Esophagus squamous epithelium (tissue), 5 donors: Measurements from ENCODE around the gene FOXN1. TPM values are rescaled to one million over a fixed set of nuclear protein-coding genes. Genes with fewer than 3 reads are reported as not detected.

ENCODE experiments used
- DNase-seq: peaks from one replicate; lab custom pipeline; 2025; lab: John Stamatoyannopoulos, UW
- H3K27ac ChIP-seq, 4 donors: fragments of 200-600 bp; sonication (generic); one replicate each; pipeline ENCODE4 v1.5.1; 2016 to 2019; ENCODE audit warnings: mild to moderate bottlenecking in 1 of 4
- H3K27me3 ChIP-seq, 4 donors: fragments of 200-600 bp; sonication (generic); 1 replicate in 3 of 4; 2 replicates in 1 of 4; pipeline versions ENCODE4 v1.5.1 to v1.6.0; 2017 to 2021; ENCODE audit warnings: antibody characterized with exemption in 1 of 4
- H3K36me3 ChIP-seq, 3 donors: fragments of 200-600 bp; sonication (generic); one replicate each; pipeline ENCODE4 v1.5.1; 2016 to 2019
- H3K4me1 ChIP-seq, 3 donors: fragments of 200-600 bp; sonication (generic); one replicate each; pipeline ENCODE4 v1.5.1; 2017 to 2019
- H3K4me3 ChIP-seq, 4 donors: fragments of 200-600 bp; sonication (generic); 1 replicate in 3 of 4; 2 replicates in 1 of 4; pipeline ENCODE4 v1.5.1; 2016 to 2019; ENCODE audit warnings: mild to moderate bottlenecking in 2 of 4, moderate library complexity in 1 of 4
- H3K9me3 ChIP-seq, 3 donors: fragments of 200-600 bp; sonication (generic); one replicate each; pipeline ENCODE4 v1.5.1; 2016 to 2019
- POLR2A ChIP-seq, 4 donors: fragments of 450-650 bp; IDR thresholded peaks; one replicate each; pipeline ENCODE4 v1.6.1; 2017; ENCODE audit warnings: antibody characterized with exemption in 4 of 4, mild to moderate bottlenecking in 4 of 4, moderate library complexity in 3 of 4
- WGBS, 2 donors: methylation state at CpG; one replicate each; pipeline ENCODE4 v1.1.5; 2018; 5-methylcytosine and 5-hydroxymethylcytosine counted together
- intact Hi-C: fragments of 100-400 bp; cut with DNase I; formaldehyde crosslinking; loops from one replicate; pipeline ENCODE4 v1.15.0; 2022
- total RNA-seq, 4 donors: library from RNA; depleted of rRNA; stranded (reverse); fragments of >200 nt; gene quantifications; one replicate each; pipeline ENCODE4 v1.1.0, GENCODE V29; 2016
- TF ChIP-seq, protein P1 (sequence below), 6 experiments: fragments of 450-650 bp in 4 of 6; fragments of 200-600 bp in 2 of 6; sonication (generic) in 2 of 6; IDR thresholded peaks; one replicate each; pipeline ENCODE4 v1.5.1; 2016 to 2019; ENCODE audit warnings: antibody characterized with exemption in 6 of 6, mild to moderate bottlenecking in 4 of 6, moderate library complexity in 4 of 6
- donor health status: DM: yes; HTN: yes; CAD: no.

FOXN1 gene
- total RNA-seq, 4 donors from 2014 or later, result 10.5 to 17.0 (median 14.8) TPM

DNA sequence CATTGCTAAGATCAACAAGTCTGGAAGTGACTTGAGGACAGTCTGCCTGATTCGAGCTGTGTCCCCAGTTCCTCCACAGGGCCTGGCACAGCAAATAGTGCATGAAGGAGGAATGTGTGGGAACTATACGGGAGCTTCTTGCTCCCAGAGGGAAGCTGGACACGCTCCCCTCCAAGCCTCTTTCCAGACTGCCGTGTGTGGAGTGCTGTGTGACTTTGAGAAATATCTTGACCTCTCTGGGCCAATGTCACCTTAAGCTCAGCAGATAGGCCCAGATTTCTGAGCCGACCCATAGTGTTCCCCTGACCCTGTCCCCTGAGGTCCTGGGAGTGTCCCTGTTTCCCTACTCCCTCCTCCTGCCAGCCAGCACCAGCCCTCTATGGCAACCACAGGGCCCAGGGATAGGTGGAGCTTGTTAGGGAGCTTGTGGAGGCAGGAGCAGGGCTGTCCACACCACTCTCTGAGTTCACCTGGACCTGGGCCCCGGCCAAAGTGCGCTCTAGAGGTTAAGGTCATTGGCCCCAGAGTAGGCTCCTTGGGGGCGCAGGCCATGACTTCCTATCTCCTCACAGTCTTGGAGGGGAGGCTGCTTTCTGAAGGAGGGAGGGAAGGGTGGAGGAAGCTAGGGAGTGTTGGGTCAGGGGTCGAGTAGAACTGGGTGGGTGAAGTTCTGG lies 6.3 kb upstream of the FOXN1 start:
- H3K27me3 ChIP-seq, result peaks cover 0 to 15% (median 0%) of the 10 kb centered on the region in 4 donors
- no peak overlapping the region for H3K27ac ChIP-seq
- no peak overlapping the region for H3K4me3 ChIP-seq
- H3K9me3 ChIP-seq, result no peaks in the 10 kb centered on the region
- no peaks in the 10 kb centered on the region for H3K36me3 ChIP-seq
- peaks cover 0 to 55% (median 12%) of the 10 kb centered on the region in 3 donors for H3K4me1 ChIP-seq
- TF ChIP-seq, protein P1, sequence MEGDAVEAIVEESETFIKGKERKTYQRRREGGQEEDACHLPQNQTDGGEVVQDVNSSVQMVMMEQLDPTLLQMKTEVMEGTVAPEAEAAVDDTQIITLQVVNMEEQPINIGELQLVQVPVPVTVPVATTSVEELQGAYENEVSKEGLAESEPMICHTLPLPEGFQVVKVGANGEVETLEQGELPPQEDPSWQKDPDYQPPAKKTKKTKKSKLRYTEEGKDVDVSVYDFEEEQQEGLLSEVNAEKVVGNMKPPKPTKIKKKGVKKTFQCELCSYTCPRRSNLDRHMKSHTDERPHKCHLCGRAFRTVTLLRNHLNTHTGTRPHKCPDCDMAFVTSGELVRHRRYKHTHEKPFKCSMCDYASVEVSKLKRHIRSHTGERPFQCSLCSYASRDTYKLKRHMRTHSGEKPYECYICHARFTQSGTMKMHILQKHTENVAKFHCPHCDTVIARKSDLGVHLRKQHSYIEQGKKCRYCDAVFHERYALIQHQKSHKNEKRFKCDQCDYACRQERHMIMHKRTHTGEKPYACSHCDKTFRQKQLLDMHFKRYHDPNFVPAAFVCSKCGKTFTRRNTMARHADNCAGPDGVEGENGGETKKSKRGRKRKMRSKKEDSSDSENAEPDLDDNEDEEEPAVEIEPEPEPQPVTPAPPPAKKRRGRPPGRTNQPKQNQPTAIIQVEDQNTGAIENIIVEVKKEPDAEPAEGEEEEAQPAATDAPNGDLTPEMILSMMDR (IDR thresholded peaks at IDR 0.05), result no peak
- no peak for TF ChIP-seq POLR2A (IDR thresholded peaks at IDR 0.05)
- intact Hi-C loops, result loop anchor here (10.0 kb wide), 1 partner anchor 115 kb away; the partner anchor contains the start of gene RSKR
- DNase-seq, result no peak
- WGBS, 2 donors, result 53 to 60% methylated on average over 3 of the region's 9 CpGs

DNA sequence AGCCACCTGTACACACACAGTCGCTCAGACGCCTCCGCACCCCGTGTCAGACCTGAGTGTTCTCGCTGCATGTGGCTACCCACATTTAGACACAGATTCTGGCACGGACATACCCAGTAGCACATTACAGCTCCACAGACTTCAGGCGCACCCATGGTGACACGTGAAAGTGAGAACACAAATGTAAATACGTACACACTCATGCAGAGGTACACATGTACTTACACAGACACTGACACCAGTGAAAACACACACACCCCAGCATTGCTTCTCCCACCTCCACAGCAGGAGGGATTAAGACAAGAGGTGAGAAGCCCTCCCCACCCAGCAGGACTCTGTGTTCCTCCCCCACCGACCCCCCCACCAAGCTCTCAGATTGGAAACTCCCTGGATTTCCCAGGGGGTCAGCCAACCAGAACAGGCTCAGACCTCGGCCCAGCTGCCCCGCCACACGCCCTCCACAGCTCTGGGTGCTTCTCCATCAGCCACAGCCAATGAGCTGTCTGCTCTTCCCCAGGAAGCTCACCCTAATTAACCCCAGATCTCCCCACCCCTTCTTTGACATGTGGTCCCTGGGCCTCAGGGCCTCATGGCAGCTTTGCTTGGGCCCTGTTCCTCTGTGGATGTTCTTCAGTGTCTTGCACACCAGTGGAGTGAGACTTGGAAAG lies 5.3 kb upstream of the FOXN1 start:
- intact Hi-C loops, result no loop called here
- Histone ChIP-seq H3K27ac (peak overlapping the region in 1 of 4 donors; percentile 9), H3K9me3 (no peaks in the 10 kb centered on the region), H3K4me1 (peaks cover 3 to 65% (median 18%) of the 10 kb centered on the region in 3 donors), H3K27me3 (peaks cover 0 to 10% (median 0%) of the 10 kb centered on the region in 4 donors), H3K36me3 (no peaks in the 10 kb centered on the region), H3K4me3 (no peak overlapping the region)
- TF ChIP-seq, protein P1 (IDR thresholded peaks at IDR 0.05), result no peak
- no peak for TF ChIP-seq POLR2A (IDR thresholded peaks at IDR 0.05)
- DNase-seq, result no peak
- 43 to 61% methylated on average over 7 to 8 of the region's 13 CpGs for WGBS, 2 donors

DNA sequence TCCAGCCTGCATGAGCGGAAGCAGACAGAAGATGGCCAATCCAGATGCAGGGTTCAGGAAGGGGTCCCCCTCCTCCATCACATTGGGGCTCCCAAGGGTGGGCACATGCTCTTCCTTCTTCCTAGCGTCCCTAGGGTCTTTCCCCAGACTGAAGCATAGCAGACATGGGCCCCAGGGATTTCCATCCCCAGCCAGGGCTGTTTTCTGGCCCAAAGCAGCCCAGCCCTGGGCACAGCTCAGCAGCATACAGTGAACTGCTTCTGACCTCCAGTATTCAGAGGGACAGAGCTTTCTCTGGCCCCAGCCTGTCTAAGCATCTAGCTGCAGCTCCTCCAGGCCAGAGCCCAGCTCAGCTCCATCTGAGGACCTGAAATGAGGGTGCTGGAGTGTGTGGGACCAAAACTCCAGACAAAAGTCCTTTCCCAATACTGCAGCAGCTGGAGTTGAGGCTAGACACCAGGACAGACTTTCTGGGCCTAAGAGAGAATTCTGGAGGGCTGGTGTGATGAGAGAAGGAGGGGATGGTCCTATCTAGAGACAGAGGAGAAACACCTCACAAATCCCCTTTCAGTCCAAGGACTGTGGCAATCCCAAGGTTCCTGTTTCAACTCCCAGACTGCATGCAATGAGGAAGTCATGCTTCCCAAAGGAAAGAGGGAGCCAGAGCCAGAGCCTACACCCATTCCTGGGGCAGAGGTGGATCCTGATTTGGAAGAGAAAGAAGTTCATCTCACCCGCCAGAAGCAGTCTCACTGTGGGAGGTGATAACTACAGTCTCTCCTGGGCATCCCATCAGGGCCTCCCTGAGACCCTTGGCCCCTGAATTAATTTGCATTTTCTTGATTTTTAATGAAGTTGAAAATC lies 4.5 kb upstream of the FOXN1 start:
- Histone ChIP-seq H3K4me3 (no peak overlapping the region), H3K4me1 (peaks cover 4 to 69% (median 20%) of the 10 kb centered on the region in 3 donors), H3K36me3 (no peaks in the 10 kb centered on the region), H3K27me3 (peaks cover 0 to 12% (median 0%) of the 10 kb centered on the region in 4 donors), H3K27ac (no peak overlapping the region), H3K9me3 (no peaks in the 10 kb centered on the region)
- TF ChIP-seq, protein P1 (IDR thresholded peaks at IDR 0.05), result no peak
- TF ChIP-seq POLR2A (IDR thresholded peaks at IDR 0.05), result no peak
- WGBS, 2 donors, result 50 to 77% methylated on average over 1 to 2 of the region's 3 CpGs
- DNase-seq, result no peak
- intact Hi-C loops, result no loop called here

DNA sequence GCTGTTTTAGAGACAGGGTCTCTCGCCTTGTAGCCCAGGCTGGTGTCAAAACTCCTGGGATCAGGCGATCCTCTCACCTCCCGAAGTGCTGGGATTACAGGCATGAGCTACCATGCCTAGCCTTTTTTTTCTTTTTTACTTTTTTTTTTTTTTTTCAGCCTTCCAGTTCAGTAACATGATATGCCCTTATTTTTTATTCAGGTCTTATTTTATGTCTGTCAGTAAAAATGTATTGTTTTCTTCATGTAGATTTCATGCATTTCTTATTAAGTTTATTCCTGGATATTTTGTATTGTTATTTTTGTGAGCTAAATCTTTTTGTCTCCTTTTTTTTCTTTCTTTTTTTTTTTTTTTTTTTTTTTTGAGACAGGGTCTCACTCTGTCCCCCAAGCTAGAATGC lies 2.7 kb upstream of the FOXN1 start:
- Histone ChIP-seq H3K27ac (no peak overlapping the region), H3K27me3 (peaks cover 0 to 29% (median 0%) of the 10 kb centered on the region in 4 donors), H3K36me3 (no peaks in the 10 kb centered on the region), H3K4me1 (peaks cover 17 to 69% (median 20%) of the 10 kb centered on the region in 3 donors), H3K9me3 (no peaks in the 10 kb centered on the region), H3K4me3 (no peak overlapping the region)
- 55 to 86% methylated on average over 3 of the region's 3 CpGs for WGBS, 2 donors
- TF ChIP-seq, protein P1 (IDR thresholded peaks at IDR 0.05), result no peak
- TF ChIP-seq POLR2A (IDR thresholded peaks at IDR 0.05), result no peak
- intact Hi-C loops, result no loop called here
- no peak for DNase-seq
